Measurements from ENCODE around the gene SLAMF7.
"Not testable (repeated sequence)": the region's sequence is repeated elsewhere in the genome, so short reads cannot be mapped to it uniquely, and the experiment has no call there.

SLAMF7 gene

GRCh38 chr1:160739098-160739511, at the start of gene SLAMF7:
Gene SLAMF7 (plus strand): TSS chr1:160739247. CDS start chr1:160739302, 55 bp downstream.
- DNase-seq, result peak; percentile 28

GRCh38 chr1:160692390-160692789, 46.7 kb upstream of the SLAMF7 start:
- DNase-seq, result not testable (repeated sequence)

GRCh38 chr1:160702100-160702499, 36.9 kb upstream of the SLAMF7 start:
- no peak for DNase-seq

GRCh38 chr1:160704250-160704649, 34.8 kb upstream of the SLAMF7 start:
- no peak for DNase-seq

- DNase-seq, result not testable (repeated sequence)
Measured at GRCh38 chr1:160705212-160705621, 33.8 kb upstream of the SLAMF7 start.

- no peak for DNase-seq
Measured at GRCh38 chr1:160705742-160706141, 33.3 kb upstream of the SLAMF7 start.

GRCh38 chr1:160706526-160707235, 32.4 kb upstream of the SLAMF7 start:
- DNase-seq, result no peak

GRCh38 chr1:160707236-160708064, 31.6 kb upstream of the SLAMF7 start:
- no peak for DNase-seq

- no peak for DNase-seq
Measured at GRCh38 chr1:160708118-160708517, 30.9 kb upstream of the SLAMF7 start.

GRCh38 chr1:160708801-160709200, 30.2 kb upstream of the SLAMF7 start:
- peak; percentile 35 for DNase-seq

- DNase-seq, result no peak
Measured at GRCh38 chr1:160709715-160710114, 29.3 kb upstream of the SLAMF7 start.

GRCh38 chr1:160710517-160711252, 28.4 kb upstream of the SLAMF7 start:
- no peak for DNase-seq

GRCh38 chr1:160711276-160711601, 27.8 kb upstream of the SLAMF7 start:
- no peak for DNase-seq

GRCh38 chr1:160711602-160712311, 27.3 kb upstream of the SLAMF7 start, which contains the start of gene CD48:
Gene CD48 (minus strand): TSS chr1:160711822. CDS start chr1:160711763, 59 bp downstream.
- DNase-seq, result peak; percentile 60

- DNase-seq, result peak; percentile 49
Measured at GRCh38 chr1:160712525-160713080, 26.4 kb upstream of the SLAMF7 start.

- no peak for DNase-seq
Measured at GRCh38 chr1:160713161-160713560, 25.9 kb upstream of the SLAMF7 start.

- DNase-seq, result not testable (repeated sequence)
Measured at GRCh38 chr1:160714034-160714648, 24.9 kb upstream of the SLAMF7 start.

GRCh38 chr1:160716013-160716412, 23.0 kb upstream of the SLAMF7 start:
- no peak for DNase-seq

- no peak for DNase-seq
Measured at GRCh38 chr1:160717306-160717705, 21.7 kb upstream of the SLAMF7 start.

GRCh38 chr1:160718210-160718609, 20.8 kb upstream of the SLAMF7 start:
- DNase-seq, result no peak

GRCh38 chr1:160720356-160721085, 18.5 kb upstream of the SLAMF7 start:
- DNase-seq, result no peak

Data from activated naive CD4-positive, alpha-beta T cell treated with Interleukin-2 at 50 U/mL for 16 hours (primary cell).